ENCODE data around the gene ITIH1.

Gene ITIH1

GRCh38 chr3:52788890-52789745 is 11.7 kb downstream of the ITIH1 start:
- no peak for DNase-seq (ENCODE audit: extremely low read depth in 1 of 2, low read depth in 1 of 2)

GRCh38 chr3:52789746-52790040 is 12.3 kb downstream of the ITIH1 start:
- DNase-seq (ENCODE audit: extremely low read depth in 1 of 2, low read depth in 1 of 2), result no peak

DNA sequence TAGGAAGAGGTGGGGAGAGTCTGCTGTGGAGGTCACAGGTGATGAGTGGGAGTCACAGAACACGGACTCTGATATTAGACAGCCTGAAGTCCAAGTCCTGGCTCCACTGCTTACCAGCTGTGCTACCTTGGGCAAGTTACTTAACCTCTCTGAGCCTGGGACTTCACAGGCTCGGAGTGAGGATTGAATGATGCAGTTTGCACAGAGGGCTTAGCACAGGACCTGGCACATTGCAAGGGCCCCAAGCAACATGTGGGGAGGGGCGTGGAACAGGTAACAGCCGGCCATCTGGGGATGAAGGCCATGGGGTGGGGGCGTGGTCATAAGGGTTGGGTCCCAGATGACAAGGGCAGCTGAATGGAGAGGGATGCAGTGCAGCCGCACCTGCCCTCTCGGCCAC is 12.9 kb downstream of the ITIH1 start:
- no peak for DNase-seq (ENCODE audit: extremely low read depth in 1 of 2, low read depth in 1 of 2)

DNA sequence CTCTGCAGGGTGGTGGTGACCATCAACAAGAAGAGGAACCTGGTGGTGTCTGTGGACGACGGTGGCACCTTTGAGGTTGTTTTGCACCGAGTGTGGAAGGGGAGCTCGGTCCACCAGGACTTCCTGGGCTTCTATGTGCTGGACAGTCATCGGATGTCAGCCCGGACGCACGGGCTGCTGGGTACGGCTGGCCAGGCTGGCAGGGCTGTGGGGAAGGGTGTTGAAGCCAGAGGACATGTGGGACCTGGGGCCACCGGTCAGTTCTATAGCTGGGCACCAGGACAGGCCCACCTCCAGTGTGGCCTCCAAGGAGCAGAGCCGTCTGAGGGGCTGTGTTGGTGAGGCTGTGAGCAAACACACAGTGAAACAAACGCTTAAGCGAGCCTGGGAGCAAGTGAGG is 13.3 kb downstream of the ITIH1 start:
- DNase-seq (ENCODE audit: extremely low read depth in 1 of 2, low read depth in 1 of 2), result no peak

- no peak for DNase-seq (ENCODE audit: extremely low read depth in 1 of 2, low read depth in 1 of 2)
These were observed 14.0 kb downstream of the ITIH1 start for GRCh38 chr3:52791366-52791765.

DNA sequence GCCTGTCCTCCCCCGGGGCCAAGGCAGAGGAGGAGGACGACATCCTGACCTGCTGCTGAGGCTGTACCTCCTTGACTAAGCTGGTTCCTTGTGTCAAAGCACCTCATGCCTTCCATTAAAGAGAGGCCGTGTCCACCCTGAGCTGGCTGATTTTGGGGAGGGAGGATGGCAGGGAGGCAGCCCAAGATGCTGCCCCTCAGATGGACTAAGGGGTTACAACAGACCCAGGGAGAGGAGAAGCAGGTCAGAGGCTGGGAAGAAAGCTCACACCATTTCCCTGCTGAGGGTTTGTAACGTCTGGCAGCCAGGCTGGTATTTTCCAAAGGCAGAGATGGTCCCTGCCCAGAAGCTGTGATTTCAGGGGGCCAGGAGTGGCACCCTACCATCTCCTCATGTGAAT is 14.5 kb downstream of the ITIH1 start:
- no peak for DNase-seq (ENCODE audit: extremely low read depth in 1 of 2, low read depth in 1 of 2)

GRCh38 chr3:52792413-52792812 is 15.0 kb downstream of the ITIH1 start:
- DNase-seq (ENCODE audit: extremely low read depth in 1 of 2, low read depth in 1 of 2), result no peak

GRCh38 chr3:52792961-52793695 is 15.7 kb downstream of the ITIH1 start:
- DNase-seq (ENCODE audit: extremely low read depth in 1 of 2, low read depth in 1 of 2), result no peak

DNA sequence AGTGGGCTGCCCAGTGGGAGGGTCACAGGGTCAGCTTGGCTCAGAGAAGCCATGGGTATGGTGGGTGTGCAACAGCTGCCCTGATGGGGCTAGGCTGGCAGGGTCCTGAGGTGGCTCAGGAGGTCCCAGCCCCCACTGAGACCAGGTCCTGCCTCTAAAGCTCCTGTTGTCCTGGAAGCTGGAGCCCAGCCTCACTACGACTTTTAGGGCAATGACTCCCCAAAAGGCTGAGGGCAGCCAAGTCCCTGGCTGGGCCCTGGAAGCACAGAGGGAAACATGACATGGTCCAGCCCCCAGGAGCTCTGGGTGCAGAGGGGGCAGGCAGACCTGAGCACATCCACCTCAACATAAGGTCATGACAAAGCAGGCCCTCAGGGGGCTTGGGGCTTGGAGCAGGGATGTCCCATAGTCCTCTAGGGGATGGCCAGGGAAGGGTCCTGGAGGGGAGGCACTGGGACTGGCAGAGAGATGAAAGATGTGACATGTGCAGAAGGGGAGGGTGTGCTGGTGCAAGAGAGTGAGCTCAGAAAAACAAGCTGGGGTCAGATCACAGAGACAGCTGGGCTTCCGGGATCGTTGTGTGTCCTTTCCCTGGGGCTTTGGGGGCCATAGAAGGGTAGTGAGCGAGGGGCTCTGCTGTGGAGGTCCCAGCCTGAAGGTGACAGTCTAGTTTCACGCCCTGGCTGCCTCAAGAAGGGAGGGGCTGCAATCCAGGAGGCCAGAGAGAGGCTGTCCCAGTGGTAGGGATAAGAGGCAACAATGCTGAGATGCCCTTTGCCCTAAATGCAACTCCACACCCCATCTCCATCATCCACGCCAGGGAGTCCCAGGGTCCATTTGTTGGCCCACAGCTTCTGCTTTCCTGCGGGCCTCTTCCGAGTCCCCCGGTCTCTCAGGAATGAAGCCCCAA is 16.6 kb downstream of the ITIH1 start:
- no peak for DNase-seq (ENCODE audit: extremely low read depth in 1 of 2, low read depth in 1 of 2)

DNA sequence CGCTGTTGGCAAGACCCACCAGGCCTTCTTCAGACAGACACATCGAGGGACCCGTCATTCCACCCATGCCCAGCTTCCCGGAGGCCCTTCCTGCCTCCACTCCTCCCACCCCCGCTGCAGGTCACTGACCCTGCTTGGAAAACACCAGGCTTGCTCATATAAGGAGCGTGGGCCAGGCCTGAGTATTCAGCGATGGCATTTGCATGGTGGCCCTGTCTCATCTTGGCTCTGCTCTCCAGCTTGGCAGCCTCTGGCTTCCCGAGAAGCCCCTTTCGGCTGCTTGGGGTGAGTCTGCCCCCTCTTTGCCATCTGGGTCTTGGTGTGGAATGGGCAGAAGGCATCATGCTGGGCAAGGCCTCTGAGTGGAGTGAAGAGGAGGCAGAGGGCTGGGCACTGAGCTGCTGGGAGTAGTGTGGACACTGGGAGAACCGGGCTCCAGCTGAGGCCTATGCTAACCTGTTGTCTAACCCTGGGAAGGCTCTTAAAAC is 17.3 kb downstream of the ITIH1 start, which contains the start of gene ITIH3:
TSS of gene ITIH3 (plus strand) at position 185 of the 488 bp plus-strand sequence. CDS start at position 193, 8 bp downstream.
- DNase-seq (ENCODE audit: extremely low read depth in 1 of 2, low read depth in 1 of 2), result no peak

DNA sequence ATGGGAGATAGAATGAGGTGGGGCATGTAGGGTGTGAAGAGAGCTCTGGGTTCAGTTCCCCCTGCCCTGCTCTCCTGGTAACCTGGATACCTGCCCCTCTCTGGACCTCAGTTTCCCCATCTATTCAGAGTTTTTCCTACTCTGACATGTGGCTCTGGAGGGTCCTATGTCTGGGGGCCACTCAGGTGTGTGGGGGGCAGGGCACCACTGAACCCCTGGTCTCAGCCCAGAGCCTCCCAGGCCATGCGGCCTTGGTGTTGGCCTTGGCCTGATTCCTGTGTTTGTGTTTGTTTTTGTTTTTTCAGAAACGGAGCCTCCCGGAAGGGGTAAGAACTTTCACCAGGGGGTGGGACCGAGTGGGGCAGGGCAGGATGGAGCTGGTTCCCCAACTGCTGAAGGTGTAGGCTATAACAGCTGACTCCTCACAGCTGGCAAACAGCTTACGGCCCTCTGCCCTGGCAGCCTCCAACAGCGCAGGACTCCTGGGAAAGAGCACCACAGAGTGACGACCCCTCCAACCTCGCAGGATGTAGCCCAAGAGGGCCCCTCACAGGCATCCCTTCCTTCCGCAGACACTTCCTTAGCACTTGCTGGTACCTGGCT is 18.0 kb downstream of the ITIH1 start:
- no peak for DNase-seq (ENCODE audit: extremely low read depth in 1 of 2, low read depth in 1 of 2)

DNA sequence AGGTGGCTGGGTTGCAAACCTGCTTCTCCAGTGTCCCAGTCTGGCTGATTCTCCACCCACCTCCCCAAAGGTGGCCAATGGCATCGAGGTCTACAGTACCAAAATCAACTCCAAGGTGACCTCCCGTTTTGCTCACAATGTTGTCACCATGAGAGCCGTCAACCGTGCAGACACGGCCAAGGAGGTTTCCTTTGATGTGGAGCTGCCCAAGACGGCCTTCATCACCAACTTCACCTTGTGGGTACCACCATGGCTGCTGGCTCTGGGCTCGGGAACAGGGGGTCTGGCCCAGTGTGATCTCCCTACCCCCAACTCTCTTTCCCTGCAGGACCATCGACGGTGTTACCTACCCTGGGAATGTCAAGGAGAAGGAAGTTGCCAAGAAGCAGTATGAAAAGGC is 19.0 kb downstream of the ITIH1 start:
- DNase-seq (ENCODE audit: extremely low read depth in 1 of 2, low read depth in 1 of 2), result no peak

DNA sequence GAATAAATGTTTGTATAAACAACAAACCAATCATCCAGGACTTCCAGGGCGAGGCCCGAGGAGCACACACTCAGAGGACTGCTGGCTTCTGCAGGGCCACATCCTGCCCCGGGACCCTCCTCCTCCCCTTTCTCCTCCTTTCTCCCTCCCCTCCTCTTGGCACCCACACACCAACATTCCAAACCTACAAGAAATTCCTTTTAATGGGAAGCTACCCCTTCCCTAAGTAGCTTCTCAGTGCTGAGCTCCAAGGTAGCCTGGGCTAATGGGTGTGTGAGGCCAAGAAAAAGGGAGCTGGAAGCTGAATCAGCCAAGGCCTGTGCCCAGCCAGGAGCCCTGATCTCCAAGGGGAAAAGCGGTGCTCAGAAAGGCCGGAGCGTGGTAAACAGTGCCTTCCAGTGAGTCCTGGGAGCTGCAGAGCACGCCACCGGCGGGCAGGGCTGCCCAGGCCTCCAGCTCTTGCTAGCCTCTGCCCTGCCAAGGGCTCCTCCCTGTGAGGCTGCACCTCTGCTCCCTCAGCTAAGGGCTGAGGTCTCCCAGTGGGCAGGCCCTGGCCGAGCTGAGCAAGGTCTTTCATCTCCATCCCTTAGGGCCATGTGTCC is 21.1 kb downstream of the ITIH1 start:
- DNase-seq (ENCODE audit: extremely low read depth in 1 of 2, low read depth in 1 of 2), result no peak

GRCh38 chr3:52798978-52799476 is 21.6 kb downstream of the ITIH1 start:
- no peak for DNase-seq (ENCODE audit: extremely low read depth in 1 of 2, low read depth in 1 of 2)

GRCh38 chr3:52800079-52800478 is 22.7 kb downstream of the ITIH1 start:
- DNase-seq (ENCODE audit: extremely low read depth in 1 of 2, low read depth in 1 of 2), result no peak

- no peak for DNase-seq (ENCODE audit: extremely low read depth in 1 of 2, low read depth in 1 of 2)
These were observed 24.4 kb downstream of the ITIH1 start for GRCh38 chr3:52801839-52802238.

DNA sequence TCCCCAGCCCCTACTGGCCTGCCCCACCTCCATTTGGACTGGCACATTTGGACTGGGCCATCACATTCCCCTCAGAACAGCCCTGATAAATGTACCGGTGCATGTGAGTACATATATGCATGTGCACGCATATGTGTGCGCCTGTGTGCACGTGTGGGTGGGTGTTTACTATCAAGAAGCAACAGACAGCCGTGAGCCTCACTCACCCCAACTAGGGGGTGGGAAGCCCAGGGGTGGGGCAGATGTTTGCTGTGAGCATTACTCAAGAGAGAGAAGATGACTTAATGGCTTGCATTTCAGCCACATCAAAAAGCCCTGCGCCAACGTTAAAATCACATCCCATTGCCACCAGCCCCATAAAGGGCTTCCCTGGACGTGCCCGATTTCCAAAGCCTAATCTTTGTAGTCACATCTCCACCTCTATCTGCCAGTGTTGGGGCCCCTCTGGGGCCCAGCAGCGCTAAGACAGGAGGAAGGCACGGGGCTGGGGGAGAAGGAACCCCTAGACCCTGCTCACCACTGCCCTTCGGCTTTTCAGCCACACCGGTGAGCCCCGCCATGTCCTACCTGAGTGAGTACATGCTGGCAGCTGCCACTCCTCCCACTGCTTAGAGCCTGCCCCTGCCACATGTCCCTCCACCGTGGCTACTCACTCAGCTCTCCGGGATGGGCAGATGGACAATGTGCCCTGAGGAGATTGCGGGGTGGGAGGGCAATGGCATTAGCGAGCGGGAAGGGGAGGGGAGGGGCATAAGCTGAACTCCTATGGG is 28.1 kb downstream of the ITIH1 start:
- no peak for DNase-seq (ENCODE audit: extremely low read depth in 1 of 2, low read depth in 1 of 2)

DNA sequence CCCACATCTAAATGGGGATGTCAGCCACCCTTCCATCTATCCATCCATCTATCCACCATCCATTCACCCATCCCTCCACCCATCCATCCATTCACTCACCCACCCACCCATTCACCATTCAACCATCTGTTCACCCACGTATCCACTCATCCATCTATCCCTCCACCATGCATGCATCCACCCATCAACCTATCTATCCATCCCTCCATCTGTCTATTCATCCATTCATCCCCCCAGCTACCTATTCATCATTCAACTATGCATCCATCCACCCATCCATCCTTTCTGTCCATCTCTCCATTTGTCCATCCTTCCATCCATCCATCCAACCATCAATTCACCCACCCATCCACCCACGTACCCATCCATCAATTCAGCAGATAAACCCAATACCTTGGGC is 31.8 kb downstream of the ITIH1 start:
- DNase-seq (ENCODE audit: extremely low read depth in 1 of 2, low read depth in 1 of 2), result no peak

DNA sequence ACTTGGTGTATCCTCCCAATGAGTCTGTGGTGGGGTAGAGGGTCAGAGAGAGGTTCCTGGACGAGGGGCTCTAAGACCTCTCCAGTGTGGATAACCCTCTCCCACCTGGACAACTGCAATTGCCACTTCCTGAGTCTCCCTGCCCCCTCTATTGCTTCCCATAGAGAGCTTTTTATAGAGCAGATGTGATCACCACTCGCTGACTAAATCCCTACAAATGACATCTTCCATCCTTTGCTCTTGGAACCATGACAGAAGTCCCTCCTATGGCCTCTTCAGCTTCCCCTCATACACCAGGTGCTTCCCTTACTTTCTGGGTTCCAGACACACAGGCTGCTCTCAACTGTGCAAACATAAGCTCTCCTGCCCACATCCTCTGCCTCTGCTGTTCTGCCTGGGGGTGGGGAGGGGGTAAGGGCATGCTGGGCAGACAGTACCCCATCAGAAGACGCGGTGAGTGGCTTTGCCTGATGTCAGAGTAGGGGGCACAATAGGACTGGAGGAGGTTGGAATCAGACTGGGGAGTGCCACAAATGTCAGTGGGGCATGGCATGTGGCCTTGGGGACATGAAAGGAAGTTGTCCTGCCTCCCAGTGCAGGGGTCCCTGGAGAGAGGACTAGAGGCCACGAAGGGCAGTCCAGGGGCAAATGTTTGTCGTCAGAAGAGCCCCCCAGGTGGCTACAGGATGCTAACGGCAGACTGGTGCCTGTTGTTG is 32.4 kb downstream of the ITIH1 start:
- DNase-seq (ENCODE audit: extremely low read depth in 1 of 2, low read depth in 1 of 2), result no peak

Data from activated CD8-positive, alpha-beta memory T cell treated with anti-CD3 and anti-CD28 coated beads for 1 hour (primary cell).